ENCODE data around the gene SYNE1. TPM values are rescaled to one million over a fixed set of nuclear protein-coding genes. Genes with fewer than 3 reads are reported as not detected.

Gene SYNE1
- total and polyA plus RNA-seq, 2 of the 8 experiments (the other 6 are each of a cell fraction or from before 2014, with no cell fraction given): 2.8 to 5.5 TPM

- Histone ChIP-seq H3K4me3 (ENCODE audit: extremely low read depth in 1 of 4, insufficient read depth in 2 of 4, low read depth in 3 of 4, low read length in 4 of 4) (no peak overlapping the region), H3K4me2 (ENCODE audit: insufficient read depth in 1 of 2, low read depth in 2 of 2, low read length in 2 of 2) (no peak overlapping the region), H2AK5ac (ENCODE audit: low read depth, low read length) (no peak overlapping the region), H2BK5ac (ENCODE audit: low read depth, low read length) (no peak overlapping the region), H3K4me1 (replicated peaks in 1 of 4; ENCODE audit: control insufficient read depth in 3 of 4, insufficient read depth in 4 of 4, low read length in 3 of 4) (no peaks in the 10 kb centered on the region), H3K27me3 (replicated peaks in 1 of 4; ENCODE audit: control insufficient read depth in 3 of 4, extremely low read depth in 1 of 4, insufficient read depth in 3 of 4, low read length in 3 of 4) (no peaks in the 10 kb centered on the region), H3K4ac (replicated peaks; ENCODE audit: insufficient read length, low read depth, low read length) (no peak overlapping the region), H3K79me1 (ENCODE audit: low read depth, low read length) (no peaks in the 10 kb centered on the region), H4K8ac (ENCODE audit: extremely low read depth, insufficient read depth, low read length) (no peak overlapping the region), H3K23me2 (ENCODE audit: low read depth, low read length) (no peaks in the 10 kb centered on the region), H2BK15ac (ENCODE audit: low read length) (no peak overlapping the region), H2AFZ (ENCODE audit: low read length) (no peak overlapping the region), H4K91ac (replicated peaks; ENCODE audit: insufficient read length, low read length) (no peak overlapping the region), H3K18ac (ENCODE audit: extremely low read depth, low read length) (no peak overlapping the region), H3K9me3 (ENCODE audit: insufficient read depth in 2 of 2, low read depth in 1 of 2, low read length in 1 of 2) (no peaks in the 10 kb centered on the region), H3K27ac (ENCODE audit: low read depth, low read length) (no peak overlapping the region), H3K56ac (replicated peaks; ENCODE audit: insufficient read length, low read depth, low read length) (no peak overlapping the region), H2BK120ac (replicated peaks; ENCODE audit: low read depth, low read length) (no peak overlapping the region), H3K23ac (ENCODE audit: insufficient read length) (no peak overlapping the region), H4K20me1 (replicated peaks in 1 of 2; ENCODE audit: control insufficient read depth in 1 of 2, insufficient read depth in 2 of 2, low read length in 2 of 2) (no peaks in the 10 kb centered on the region), H4K5ac (ENCODE audit: insufficient read length, low read depth, low read length) (no peak overlapping the region), H3K9ac (replicated peaks in 1 of 4; ENCODE audit: extremely low read depth in 1 of 4, low read depth in 3 of 4, low read length in 3 of 4) (no peak overlapping the region), H2BK20ac (ENCODE audit: low read length) (no peak overlapping the region), H3K79me2 (ENCODE audit: control insufficient read depth in 1 of 2, insufficient read depth in 2 of 2, low read length in 2 of 2) (no peaks in the 10 kb centered on the region), H2BK12ac (ENCODE audit: low read depth, low read length) (no peak overlapping the region), H3K36me3 (ENCODE audit: control insufficient read depth in 2 of 4, insufficient read depth in 4 of 4, low read length in 3 of 4) (no peaks in the 10 kb centered on the region), H3K14ac (ENCODE audit: insufficient read length) (no peak overlapping the region)
- no peak for FAIRE-seq
- CTCF ChIA-PET (ENCODE audit: partially characterized antibody): interaction anchor here (0.9 to 1.5 kb wide), 3 partner anchors 16 to 42 kb away, joined by 4 to 5 read pairs (median 4); no protein-coding TSS in a partner anchor
- POLR2A ChIA-PET (ENCODE audit: partially characterized antibody): no interaction called here
- no peak for DNase-seq (ENCODE audit: low read depth in 1 of 2, low spot score in 2 of 2)
- WGBS, 2 experiments (ENCODE audit: extremely low coverage in 1 of 2, insufficient coverage in 1 of 2, insufficient read length in 1 of 2, insufficient replicate concordance in 2 of 2, low coverage in 1 of 2, low lambda C conversion rate in 2 of 2, missing lambda C conversion rate in 1 of 2): 85% methylated on average over 5 of the region's 5 CpGs; no CpG with 5 or more reads in 1 of the 2 experiments
- TF ChIP-seq RNF2 (IDR thresholded peaks at IDR 0.05; ENCODE audit: borderline replicate concordance, low read depth, low read length, missing control alignments, poor library complexity, severe bottlenecking) (no peak), EP300 (IDR thresholded peaks at IDR 0.05; ENCODE audit: borderline replicate concordance in 1 of 2, low read depth in 2 of 2, low read length in 2 of 2) (no peak), NANOG (IDR thresholded peaks at IDR 0.05; ENCODE audit: insufficient read depth, low read depth, low read length, poor library complexity, severe bottlenecking) (no peak), HDAC6 (IDR thresholded peaks at IDR 0.05; ENCODE audit: low read depth, low read length) (no peak), SIRT6 (IDR thresholded peaks at IDR 0.05; ENCODE audit: low read length) (no peak), BRCA1 (IDR thresholded peaks at IDR 0.05; ENCODE audit: low read depth, low read length) (no peak), BACH1 (IDR thresholded peaks at IDR 0.05; ENCODE audit: low read length) (no peak), TBP (IDR thresholded peaks at IDR 0.05; ENCODE audit: low read depth, low read length) (no peak), SIN3A (conservative IDR thresholded peaks at IDR 0.05 in 1 of 2, IDR thresholded peaks at IDR 0.05 in 1 of 2; ENCODE audit: low read depth in 1 of 2, low read length in 2 of 2) (no peak), USF2 (IDR thresholded peaks at IDR 0.05; ENCODE audit: low read length) (no peak)
- TF ChIP-seq, protein P1, sequence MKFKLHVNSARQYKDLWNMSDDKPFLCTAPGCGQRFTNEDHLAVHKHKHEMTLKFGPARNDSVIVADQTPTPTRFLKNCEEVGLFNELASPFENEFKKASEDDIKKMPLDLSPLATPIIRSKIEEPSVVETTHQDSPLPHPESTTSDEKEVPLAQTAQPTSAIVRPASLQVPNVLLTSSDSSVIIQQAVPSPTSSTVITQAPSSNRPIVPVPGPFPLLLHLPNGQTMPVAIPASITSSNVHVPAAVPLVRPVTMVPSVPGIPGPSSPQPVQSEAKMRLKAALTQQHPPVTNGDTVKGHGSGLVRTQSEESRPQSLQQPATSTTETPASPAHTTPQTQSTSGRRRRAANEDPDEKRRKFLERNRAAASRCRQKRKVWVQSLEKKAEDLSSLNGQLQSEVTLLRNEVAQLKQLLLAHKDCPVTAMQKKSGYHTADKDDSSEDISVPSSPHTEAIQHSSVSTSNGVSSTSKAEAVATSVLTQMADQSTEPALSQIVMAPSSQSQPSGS (IDR thresholded peaks at IDR 0.05; ENCODE audit: low read length): no peak
Observed at GRCh38 chr6:152142105-152142504, 495.1 kb downstream of the SYNE1 start.

Measured in H1 (cell line).